ENCODE results near the gene OGFR. TPM values are rescaled to one million over a fixed set of nuclear protein-coding genes. Genes with fewer than 3 reads are reported as not detected.

The OGFR gene
- total and polyA plus RNA-seq, 2 experiments from 2014 or later: 9.6 to 50.6 TPM

DNA sequence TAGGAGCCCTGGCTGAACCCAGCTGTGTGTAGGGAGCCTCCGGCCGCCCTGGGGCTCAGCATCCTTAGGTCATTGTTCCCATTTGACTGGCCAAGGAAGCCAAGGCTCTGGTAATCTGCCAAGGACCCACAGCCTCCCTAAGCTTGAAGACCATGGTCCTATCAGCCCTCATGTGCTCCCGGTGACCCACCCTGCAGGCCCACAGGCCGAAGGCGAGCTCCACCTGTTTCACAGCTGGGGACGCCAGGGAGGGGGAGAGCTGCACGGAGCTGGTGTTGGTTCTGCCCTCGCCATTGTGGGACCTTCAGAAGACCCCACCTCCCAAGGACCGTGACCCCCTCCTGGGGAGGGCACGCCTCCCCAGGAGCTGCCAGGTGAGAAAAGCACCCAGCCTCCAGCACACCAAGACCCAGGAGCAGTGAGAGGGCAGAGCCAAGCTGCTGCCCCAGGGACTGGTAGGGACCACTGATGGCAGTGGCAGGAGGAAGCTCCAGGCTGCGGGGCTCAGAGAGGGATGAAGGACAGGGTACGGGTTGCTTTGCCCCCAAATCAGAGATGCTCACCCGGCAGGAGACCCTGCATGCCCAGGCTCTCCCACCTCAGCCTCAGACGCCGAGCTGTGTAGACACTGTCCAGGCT is 39.1 kb upstream of the OGFR start:
- H3K79me2 ChIP-seq (replicated peaks; ENCODE audit: insufficient read depth): no peaks in the 10 kb centered on the region
- no peaks in the 10 kb centered on the region for H3K27me3 ChIP-seq (ENCODE audit: insufficient read depth)
- no peaks in the 10 kb centered on the region for H3K36me3 ChIP-seq (ENCODE audit: insufficient read depth)
- H3K27ac ChIP-seq (ENCODE audit: low read depth): no peak overlapping the region
- H4K20me1 ChIP-seq (replicated peaks; ENCODE audit: insufficient read depth): no peaks in the 10 kb centered on the region
- Mint-ChIP-seq H3K27me3 (ENCODE audit: insufficient read depth, low read depth, poor library complexity) (peaks cover 3% of the 10 kb centered on the region), H3K4me1 (peaks cover 8% of the 10 kb centered on the region; the same call in 2 of the 3 replicates), H3K4me3 (no peak overlapping the region), H3K9me3 (no peaks in the 10 kb centered on the region), H3K27ac (no peak overlapping the region), H3K36me3 (ENCODE audit: low read depth) (no peaks in the 10 kb centered on the region)
- H2AFZ ChIP-seq: no peak overlapping the region
- TF ChIP-seq STAT1 (IDR thresholded peaks at IDR 0.05; ENCODE audit: unreplicated experiment): no peak
- no peak for TF ChIP-seq EZH2 (IDR thresholded peaks at IDR 0.05; ENCODE audit: low read depth, unreplicated experiment)
- TF ChIP-seq JUNB (IDR thresholded peaks at IDR 0.05; ENCODE audit: unreplicated experiment): no peak
- TF ChIP-seq, protein P1, sequence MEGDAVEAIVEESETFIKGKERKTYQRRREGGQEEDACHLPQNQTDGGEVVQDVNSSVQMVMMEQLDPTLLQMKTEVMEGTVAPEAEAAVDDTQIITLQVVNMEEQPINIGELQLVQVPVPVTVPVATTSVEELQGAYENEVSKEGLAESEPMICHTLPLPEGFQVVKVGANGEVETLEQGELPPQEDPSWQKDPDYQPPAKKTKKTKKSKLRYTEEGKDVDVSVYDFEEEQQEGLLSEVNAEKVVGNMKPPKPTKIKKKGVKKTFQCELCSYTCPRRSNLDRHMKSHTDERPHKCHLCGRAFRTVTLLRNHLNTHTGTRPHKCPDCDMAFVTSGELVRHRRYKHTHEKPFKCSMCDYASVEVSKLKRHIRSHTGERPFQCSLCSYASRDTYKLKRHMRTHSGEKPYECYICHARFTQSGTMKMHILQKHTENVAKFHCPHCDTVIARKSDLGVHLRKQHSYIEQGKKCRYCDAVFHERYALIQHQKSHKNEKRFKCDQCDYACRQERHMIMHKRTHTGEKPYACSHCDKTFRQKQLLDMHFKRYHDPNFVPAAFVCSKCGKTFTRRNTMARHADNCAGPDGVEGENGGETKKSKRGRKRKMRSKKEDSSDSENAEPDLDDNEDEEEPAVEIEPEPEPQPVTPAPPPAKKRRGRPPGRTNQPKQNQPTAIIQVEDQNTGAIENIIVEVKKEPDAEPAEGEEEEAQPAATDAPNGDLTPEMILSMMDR (conservative IDR thresholded peaks at IDR 0.05; ENCODE audit: low read depth in 2 of 2): no peak
- TF ChIP-seq, protein P2, sequence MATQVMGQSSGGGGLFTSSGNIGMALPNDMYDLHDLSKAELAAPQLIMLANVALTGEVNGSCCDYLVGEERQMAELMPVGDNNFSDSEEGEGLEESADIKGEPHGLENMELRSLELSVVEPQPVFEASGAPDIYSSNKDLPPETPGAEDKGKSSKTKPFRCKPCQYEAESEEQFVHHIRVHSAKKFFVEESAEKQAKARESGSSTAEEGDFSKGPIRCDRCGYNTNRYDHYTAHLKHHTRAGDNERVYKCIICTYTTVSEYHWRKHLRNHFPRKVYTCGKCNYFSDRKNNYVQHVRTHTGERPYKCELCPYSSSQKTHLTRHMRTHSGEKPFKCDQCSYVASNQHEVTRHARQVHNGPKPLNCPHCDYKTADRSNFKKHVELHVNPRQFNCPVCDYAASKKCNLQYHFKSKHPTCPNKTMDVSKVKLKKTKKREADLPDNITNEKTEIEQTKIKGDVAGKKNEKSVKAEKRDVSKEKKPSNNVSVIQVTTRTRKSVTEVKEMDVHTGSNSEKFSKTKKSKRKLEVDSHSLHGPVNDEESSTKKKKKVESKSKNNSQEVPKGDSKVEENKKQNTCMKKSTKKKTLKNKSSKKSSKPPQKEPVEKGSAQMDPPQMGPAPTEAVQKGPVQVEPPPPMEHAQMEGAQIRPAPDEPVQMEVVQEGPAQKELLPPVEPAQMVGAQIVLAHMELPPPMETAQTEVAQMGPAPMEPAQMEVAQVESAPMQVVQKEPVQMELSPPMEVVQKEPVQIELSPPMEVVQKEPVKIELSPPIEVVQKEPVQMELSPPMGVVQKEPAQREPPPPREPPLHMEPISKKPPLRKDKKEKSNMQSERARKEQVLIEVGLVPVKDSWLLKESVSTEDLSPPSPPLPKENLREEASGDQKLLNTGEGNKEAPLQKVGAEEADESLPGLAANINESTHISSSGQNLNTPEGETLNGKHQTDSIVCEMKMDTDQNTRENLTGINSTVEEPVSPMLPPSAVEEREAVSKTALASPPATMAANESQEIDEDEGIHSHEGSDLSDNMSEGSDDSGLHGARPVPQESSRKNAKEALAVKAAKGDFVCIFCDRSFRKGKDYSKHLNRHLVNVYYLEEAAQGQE (IDR thresholded peaks at IDR 0.05; ENCODE audit: unreplicated experiment): no peak
- TF ChIP-seq NANOG (IDR thresholded peaks at IDR 0.05; ENCODE audit: borderline replicate concordance): no peak
- TF ChIP-seq POLR2AphosphoS5 (IDR thresholded peaks at IDR 0.05; ENCODE audit: low read depth): no peak
- no peak for TF ChIP-seq ZNF114 (CRISPR knock-in tag; IDR thresholded peaks at IDR 0.05)
- TF ChIP-seq ZNF331 (CRISPR knock-in tag; IDR thresholded peaks at IDR 0.05; ENCODE audit: low read depth): no peak
- no peak for TF ChIP-seq EZH2phosphoT487 (IDR thresholded peaks at IDR 0.05; ENCODE audit: unreplicated experiment)
- TF ChIP-seq, protein P3, sequence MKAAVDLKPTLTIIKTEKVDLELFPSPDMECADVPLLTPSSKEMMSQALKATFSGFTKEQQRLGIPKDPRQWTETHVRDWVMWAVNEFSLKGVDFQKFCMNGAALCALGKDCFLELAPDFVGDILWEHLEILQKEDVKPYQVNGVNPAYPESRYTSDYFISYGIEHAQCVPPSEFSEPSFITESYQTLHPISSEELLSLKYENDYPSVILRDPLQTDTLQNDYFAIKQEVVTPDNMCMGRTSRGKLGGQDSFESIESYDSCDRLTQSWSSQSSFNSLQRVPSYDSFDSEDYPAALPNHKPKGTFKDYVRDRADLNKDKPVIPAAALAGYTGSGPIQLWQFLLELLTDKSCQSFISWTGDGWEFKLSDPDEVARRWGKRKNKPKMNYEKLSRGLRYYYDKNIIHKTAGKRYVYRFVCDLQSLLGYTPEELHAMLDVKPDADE (IDR thresholded peaks at IDR 0.05): no peak
- no peak overlapping the region for H3K4me2 ChIP-seq
- no peak overlapping the region for H3K4me3 ChIP-seq
- DNase-seq (ENCODE audit: low spot score) (no peak), ATAC-seq (no peak)
- 0 out of 2 replicates have a peak, but pooled peaks cover 2% of the 10 kb centered on the region for H3F3A ChIP-seq (replicated peaks; ENCODE audit: low read depth)
- H3K4me1 ChIP-seq (ENCODE audit: insufficient read depth): no peaks in the 10 kb centered on the region; the same call in 1 of the 2 replicates
- H3K9me2 ChIP-seq (ENCODE audit: insufficient read depth): no peaks in the 10 kb centered on the region

All from GM23338 (cell line).